SJCRH30 (cell line): ENCODE measurements around the gene S100A10. TPM values are rescaled to one million over a fixed set of nuclear protein-coding genes. Genes with fewer than 3 reads are reported as not detected.

Experiments used
- DNase-seq, 2 experiments: peaks; one replicate each; pipeline ENCODE4 v3.0.0-alpha.2; 2015 to 2020
- H3K27ac ChIP-seq: fragments of 250-450 bp; sonication (Bioruptor Pico); 2 replicates; pipeline ENCODE4 v1.5.1; 2020; ENCODE audit warnings: mild to moderate bottlenecking, moderate library complexity
- H3K27me3 ChIP-seq: fragments of 250-450 bp; sonication (Bioruptor Pico); 2 replicates; pipeline ENCODE4 v1.5.1; 2020; ENCODE audit warnings: mild to moderate bottlenecking, moderate library complexity
- H3K36me3 ChIP-seq: fragments of 250-450 bp; sonication (Bioruptor Pico); 2 replicates; pipeline ENCODE4 v1.5.1; 2020; ENCODE audit warnings: mild to moderate bottlenecking, moderate library complexity
- H3K4me1 ChIP-seq: fragments of 250-450 bp; sonication (Bioruptor Pico); 2 replicates; pipeline ENCODE4 v1.5.1; 2020; ENCODE audit warnings: mild to moderate bottlenecking, moderate library complexity
- H3K4me3 ChIP-seq: fragments of 250-450 bp; sonication (Bioruptor Pico); 2 replicates; pipeline ENCODE4 v1.5.1; 2020; ENCODE audit warnings: mild to moderate bottlenecking, moderate library complexity
- H3K9me3 ChIP-seq: fragments of 250-450 bp; sonication (Bioruptor Pico); replicated peaks from 2 replicates; pipeline ENCODE4 v1.5.1; 2020; ENCODE audit warnings: mild to moderate bottlenecking, moderate library complexity
- total RNA-seq: library from RNA; depleted of rRNA; stranded (reverse); fragments of >200 nt; shearing (Covaris generic); gene quantifications from 2 replicates; pipeline ENCODE4 v1.2.3, GENCODE V29; 2014

S100A10 gene
- total RNA-seq, 1 experiment from 2014 or later: 38.3 TPM

DNA sequence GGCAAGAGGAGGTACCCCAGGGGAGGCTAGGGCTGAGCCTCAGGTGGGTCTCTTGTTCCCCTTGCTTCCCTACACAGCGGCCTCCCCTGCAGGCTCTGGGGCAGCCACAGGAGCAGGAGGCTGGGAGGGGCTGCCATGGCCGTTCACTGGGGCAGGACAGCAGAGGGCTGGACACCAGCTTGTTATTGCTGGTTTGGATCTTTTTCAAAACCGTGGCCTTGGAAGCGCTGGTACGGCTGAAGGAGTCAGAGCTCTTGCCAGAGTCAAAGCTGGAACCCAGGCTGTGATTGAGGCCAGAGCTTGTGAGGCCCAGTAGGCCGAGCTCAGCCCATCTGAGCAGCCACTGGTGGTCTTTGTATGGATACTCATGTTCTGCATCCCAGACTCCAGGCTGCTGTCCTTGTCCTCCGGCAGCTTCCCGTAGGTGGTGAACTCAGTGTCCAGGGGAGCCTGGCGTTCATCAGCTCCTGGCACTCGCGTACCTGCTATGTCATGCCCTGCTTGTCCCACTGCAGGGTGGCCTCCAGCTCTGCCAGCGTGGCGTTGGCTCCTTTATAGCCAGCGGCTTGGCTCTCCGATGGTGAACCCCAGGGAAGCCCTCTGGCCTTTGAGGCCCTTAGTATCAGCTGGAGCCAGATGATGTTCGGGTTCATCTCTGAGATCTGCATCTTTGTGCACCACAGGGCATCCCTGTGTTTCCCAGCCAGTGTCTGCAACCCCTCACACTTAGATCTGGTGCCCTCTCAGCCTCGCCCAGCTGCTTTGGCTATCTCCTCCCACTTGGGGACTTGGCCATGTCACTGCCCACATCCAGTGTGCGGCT lies 44.1 kb downstream of the S100A10 start:
- Histone ChIP-seq H3K9me3 (no peaks in the 10 kb centered on the region; the same call in 1 of the 2 replicates), H3K36me3 (no peaks in the 10 kb centered on the region), H3K4me1 (0 out of 2 replicates have a peak, but pooled peaks cover 3% of the 10 kb centered on the region), H3K4me3 (no peak overlapping the region), H3K27me3 (peaks cover 5% of the 10 kb centered on the region; the same call in 1 of the 2 replicates), H3K27ac (no peak overlapping the region)
- DNase-seq: no peak

GRCh38 chr1:151948506-151948905 lies 45.2 kb downstream of the S100A10 start:
- no peak for DNase-seq
- Histone ChIP-seq H3K4me3 (no peak overlapping the region), H3K4me1 (0 out of 2 replicates have a peak, but pooled peaks cover 3% of the 10 kb centered on the region), H3K27me3 (peaks cover 5% of the 10 kb centered on the region; the same call in 1 of the 2 replicates), H3K9me3 (no peaks in the 10 kb centered on the region; the same call in 1 of the 2 replicates), H3K27ac (no peak overlapping the region), H3K36me3 (no peaks in the 10 kb centered on the region)

GRCh38 chr1:151947140-151947539 lies 46.5 kb downstream of the S100A10 start:
- H3K27me3 ChIP-seq: no peaks in the 10 kb centered on the region
- no peaks in the 10 kb centered on the region for H3K36me3 ChIP-seq
- H3K4me1 ChIP-seq: 0 out of 2 replicates have a peak, but pooled peaks cover 3% of the 10 kb centered on the region
- no peak overlapping the region for H3K27ac ChIP-seq
- no peak for DNase-seq
- H3K4me3 ChIP-seq: no peak overlapping the region
- H3K9me3 ChIP-seq: no peaks in the 10 kb centered on the region; the same call in 1 of the 2 replicates

- Histone ChIP-seq H3K27ac (no peak overlapping the region), H3K36me3 (no peaks in the 10 kb centered on the region), H3K9me3 (no peaks in the 10 kb centered on the region; the same call in 1 of the 2 replicates), H3K4me3 (no peak overlapping the region), H3K4me1 (0 out of 2 replicates have a peak, but pooled peaks cover 3% of the 10 kb centered on the region), H3K27me3 (no peaks in the 10 kb centered on the region)
- peak; percentile 65 to 69 for DNase-seq
These were observed 47.6 kb downstream of the S100A10 start for GRCh38 chr1:151945725-151946722.

GRCh38 chr1:151944857-151945575 lies 48.6 kb downstream of the S100A10 start:
- H3K4me3 ChIP-seq: no peak overlapping the region
- H3K4me1 ChIP-seq: 0 out of 2 replicates have a peak, but pooled peaks cover 3% of the 10 kb centered on the region
- no peaks in the 10 kb centered on the region for H3K27me3 ChIP-seq
- no peaks in the 10 kb centered on the region; the same call in 1 of the 2 replicates for H3K9me3 ChIP-seq
- H3K27ac ChIP-seq: no peak overlapping the region
- DNase-seq: no peak
- H3K36me3 ChIP-seq: no peaks in the 10 kb centered on the region

DNA sequence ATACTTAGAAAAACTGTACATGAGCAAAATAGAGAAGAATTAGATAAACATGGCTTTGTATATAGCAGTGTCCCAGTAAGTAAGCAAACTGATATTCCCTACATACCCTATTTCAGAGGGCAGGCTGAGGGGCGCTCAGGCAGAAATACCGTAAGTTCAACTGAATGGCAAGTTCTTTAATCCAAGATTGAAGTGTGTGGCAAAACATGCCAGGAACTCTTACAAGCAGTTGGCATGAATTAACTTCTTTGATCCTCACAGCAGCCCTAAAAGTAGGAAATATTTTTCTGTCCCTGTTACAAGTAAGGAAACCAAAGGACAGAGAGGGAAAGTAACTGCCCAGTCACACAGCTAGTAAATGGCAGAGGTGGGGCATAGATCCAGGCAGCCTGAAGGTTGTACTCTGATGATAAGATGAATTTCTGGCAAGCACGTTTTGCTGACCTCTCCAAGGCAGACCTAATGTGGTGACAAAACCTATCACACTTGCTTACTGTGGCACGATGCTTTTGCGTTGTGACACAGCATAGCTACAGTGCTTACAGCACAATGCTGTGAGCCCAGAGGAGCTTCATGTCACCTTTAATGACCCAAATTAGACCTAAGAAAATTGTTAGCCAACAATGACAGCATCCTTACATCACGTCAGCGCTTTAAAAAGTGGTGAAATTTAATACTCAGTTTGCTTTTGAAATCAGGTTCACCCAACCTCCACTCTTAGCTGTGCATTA lies 49.4 kb downstream of the S100A10 start:
- Histone ChIP-seq H3K27ac (no peak overlapping the region), H3K9me3 (no peaks in the 10 kb centered on the region; the same call in 1 of the 2 replicates), H3K4me1 (0 out of 2 replicates have a peak, but pooled peaks cover 3% of the 10 kb centered on the region), H3K4me3 (no peak overlapping the region), H3K27me3 (no peaks in the 10 kb centered on the region), H3K36me3 (no peaks in the 10 kb centered on the region)
- no peak for DNase-seq

GRCh38 chr1:151943591-151943990 lies 50.1 kb downstream of the S100A10 start:
- no peaks in the 10 kb centered on the region for H3K36me3 ChIP-seq
- no peaks in the 10 kb centered on the region; the same call in 1 of the 2 replicates for H3K9me3 ChIP-seq

DNA sequence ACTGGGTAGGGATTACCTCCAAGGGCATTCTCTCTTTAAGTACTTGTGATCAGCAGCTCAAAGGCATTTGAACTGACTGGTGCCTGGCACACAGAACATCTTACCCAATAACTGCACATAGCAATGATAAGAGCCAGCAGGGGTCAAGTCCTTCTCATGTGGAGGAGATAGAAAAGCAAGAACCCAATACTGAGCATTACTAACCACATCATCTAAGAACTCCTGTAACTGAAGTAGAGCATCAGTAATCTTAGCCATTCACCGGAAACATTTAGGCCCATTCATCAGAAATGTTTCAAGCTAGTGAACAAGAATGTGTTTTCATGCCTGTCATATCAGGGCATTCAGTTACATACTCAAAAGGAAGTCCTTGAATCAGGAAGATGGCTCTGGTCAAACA lies 50.8 kb downstream of the S100A10 start:
- no peak overlapping the region for H3K27ac ChIP-seq
- no peak overlapping the region for H3K4me3 ChIP-seq
- no peaks in the 10 kb centered on the region for H3K27me3 ChIP-seq
- no peak for DNase-seq
- H3K9me3 ChIP-seq: no peaks in the 10 kb centered on the region; the same call in 1 of the 2 replicates
- H3K36me3 ChIP-seq: no peaks in the 10 kb centered on the region
- H3K4me1 ChIP-seq: 0 out of 2 replicates have a peak, but pooled peaks cover 3% of the 10 kb centered on the region

More at GRCh38 chr1:151943591-151943990, 50.1 kb downstream of the S100A10 start:
- Histone ChIP-seq H3K27ac (no peak overlapping the region), H3K27me3 (no peaks in the 10 kb centered on the region), H3K4me1 (0 out of 2 replicates have a peak, but pooled peaks cover 3% of the 10 kb centered on the region), H3K4me3 (no peak overlapping the region)
- DNase-seq: no peak

GRCh38 chr1:151940541-151940940 lies 53.1 kb downstream of the S100A10 start:
- Histone ChIP-seq H3K4me1 (no peaks in the 10 kb centered on the region), H3K27ac (no peak overlapping the region), H3K27me3 (no peaks in the 10 kb centered on the region), H3K36me3 (no peaks in the 10 kb centered on the region), H3K9me3 (no peaks in the 10 kb centered on the region; the same call in 1 of the 2 replicates), H3K4me3 (no peak overlapping the region)
- DNase-seq: no peak

DNA sequence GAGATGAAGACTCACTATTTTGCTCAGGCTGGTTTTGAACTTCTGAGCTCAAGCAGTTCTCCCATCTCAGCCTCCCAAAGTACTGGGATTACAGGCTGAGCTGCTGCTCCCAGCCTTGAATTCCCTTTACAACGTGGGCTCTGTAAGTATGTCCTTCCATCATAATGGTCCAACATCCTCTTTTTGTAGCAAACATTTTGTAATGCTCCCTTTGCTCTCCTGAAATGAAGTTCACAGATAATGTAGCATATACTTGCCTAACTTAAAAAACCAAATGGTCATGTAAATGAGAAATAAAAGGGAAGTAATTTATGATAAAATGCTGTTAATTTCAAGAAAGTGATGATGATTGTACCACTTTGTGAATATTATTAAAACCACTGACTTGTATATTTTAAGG lies 53.9 kb downstream of the S100A10 start:
- H3K4me3 ChIP-seq: no peak overlapping the region
- no peak for DNase-seq
- H3K27ac ChIP-seq: no peak overlapping the region
- no peaks in the 10 kb centered on the region; the same call in 1 of the 2 replicates for H3K9me3 ChIP-seq
- H3K27me3 ChIP-seq: no peaks in the 10 kb centered on the region
- H3K36me3 ChIP-seq: no peaks in the 10 kb centered on the region
- H3K4me1 ChIP-seq: peaks cover 3% of the 10 kb centered on the region; the same call in 1 of the 2 replicates

- Histone ChIP-seq H3K36me3 (no peaks in the 10 kb centered on the region), H3K4me1 (peaks cover 5% of the 10 kb centered on the region; the same call in 1 of the 2 replicates), H3K9me3 (no peaks in the 10 kb centered on the region; the same call in 1 of the 2 replicates), H3K27ac (no peak overlapping the region), H3K4me3 (no peak overlapping the region), H3K27me3 (no peaks in the 10 kb centered on the region)
- DNase-seq: no peak
These were observed 54.5 kb downstream of the S100A10 start for GRCh38 chr1:151939141-151939540.

GRCh38 chr1:151936653-151937052 lies 57.0 kb downstream of the S100A10 start:
- DNase-seq: no peak
- Histone ChIP-seq H3K4me1 (peaks cover 5% of the 10 kb centered on the region; the same call in 1 of the 2 replicates), H3K27ac (no peak overlapping the region), H3K27me3 (no peaks in the 10 kb centered on the region), H3K36me3 (no peaks in the 10 kb centered on the region), H3K4me3 (no peak overlapping the region), H3K9me3 (no peaks in the 10 kb centered on the region; the same call in 1 of the 2 replicates)

DNA sequence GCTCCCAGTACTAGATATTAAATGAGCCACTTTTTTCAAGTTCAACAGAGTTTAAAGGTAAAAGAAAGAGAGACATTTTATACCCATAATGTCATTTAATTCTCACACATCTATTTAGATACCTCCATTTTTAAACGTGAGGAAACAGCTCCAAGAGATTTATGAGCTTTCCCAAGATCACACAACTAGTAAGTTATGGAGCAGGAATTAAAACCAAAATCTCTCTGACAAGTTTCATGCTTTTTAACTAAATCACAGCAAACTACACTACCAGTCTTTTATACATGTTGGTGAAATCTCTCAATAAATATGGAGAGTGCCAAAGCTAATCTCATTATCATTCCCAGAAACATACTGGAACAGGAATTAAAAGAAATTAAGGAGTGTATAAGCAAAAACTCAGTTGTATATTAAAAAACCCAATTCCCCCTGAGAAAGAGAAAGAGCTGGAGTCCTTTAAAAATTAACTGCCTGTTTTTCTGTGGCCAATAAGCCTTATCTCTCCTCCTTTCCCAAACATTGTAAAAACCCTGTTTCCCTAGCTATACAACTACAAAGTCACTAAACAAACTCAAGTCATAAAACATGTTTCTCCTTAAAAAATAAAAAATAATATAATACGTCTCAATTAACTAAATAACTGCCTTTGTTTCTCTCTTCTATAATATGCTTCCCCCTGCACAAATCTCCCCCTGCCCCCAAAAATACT lies 57.6 kb downstream of the S100A10 start:
- no peak for DNase-seq
- Histone ChIP-seq H3K9me3 (no peaks in the 10 kb centered on the region; the same call in 1 of the 2 replicates), H3K36me3 (no peaks in the 10 kb centered on the region), H3K4me1 (peaks cover 5% of the 10 kb centered on the region; the same call in 1 of the 2 replicates), H3K27ac (no peak overlapping the region), H3K4me3 (no peak overlapping the region), H3K27me3 (no peaks in the 10 kb centered on the region)
